ENCODE results near the gene PLXNA4. TPM values are rescaled to one million over a fixed set of nuclear protein-coding genes. Genes with fewer than 3 reads are reported as not detected.
"Not testable (repeated sequence)": the region's sequence is repeated elsewhere in the genome, so short reads cannot be mapped to it uniquely, and the experiment has no call there.

Gene PLXNA4
- total RNA-seq, 1 donor from 2014 or later = 17.6 TPM

DNA sequence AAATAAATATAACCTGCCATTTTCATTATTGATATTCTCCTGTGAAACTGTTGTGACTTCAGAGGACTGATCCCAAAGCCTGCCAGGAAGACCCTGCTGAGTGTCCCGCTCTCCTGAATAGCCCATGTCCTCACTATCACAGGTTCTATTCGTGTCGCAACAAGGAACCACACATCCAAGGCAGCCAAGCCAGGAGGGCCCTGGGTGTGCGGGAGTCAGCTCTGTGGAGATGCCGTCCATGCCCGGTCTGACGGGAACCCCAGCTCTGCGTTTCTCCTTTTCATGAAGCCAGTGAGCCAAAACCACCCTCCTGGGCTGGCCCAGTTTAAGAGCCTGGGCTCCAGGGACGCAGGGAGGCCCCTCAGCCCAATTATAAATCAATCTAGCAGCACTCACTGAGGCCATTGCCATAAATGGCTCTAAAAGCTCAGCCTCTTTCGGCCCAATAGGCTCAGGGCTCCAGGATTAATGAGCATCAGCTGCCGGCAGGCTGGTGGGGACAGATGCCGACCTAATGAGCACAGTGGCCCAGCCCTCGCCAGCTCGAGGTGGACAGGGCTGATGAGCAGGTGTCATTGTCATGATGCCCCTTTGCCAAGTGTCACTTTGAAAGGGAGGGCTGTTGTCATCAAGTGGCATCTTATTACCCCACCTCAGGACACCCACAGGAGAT is 177.9 kb downstream of the PLXNA4 start:
- intact Hi-C loops (cut with DNase I) = loop anchor here (5.0 kb wide), 1 partner anchor 179 kb away; the partner anchor contains the start of gene PLXNA4
- no peak for ATAC-seq

DNA sequence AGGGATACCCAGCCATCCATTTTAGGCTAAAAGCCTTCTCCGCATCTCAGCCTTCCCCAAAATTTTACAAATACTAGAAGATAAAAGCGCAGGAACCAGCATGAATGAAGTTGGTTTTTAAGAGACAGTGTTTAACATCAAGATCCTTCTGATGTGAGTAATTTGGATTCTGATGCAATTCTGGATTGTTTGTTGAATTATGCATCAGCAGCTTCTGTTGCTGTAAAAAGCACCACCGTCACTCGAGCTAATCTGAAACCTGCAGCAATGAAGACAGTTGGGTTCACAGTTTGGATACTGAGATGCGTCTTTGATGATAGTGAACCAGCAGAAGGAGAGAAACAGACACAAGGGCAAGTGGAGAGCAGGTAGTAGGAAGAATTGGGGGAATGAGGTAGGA is 179.2 kb downstream of the PLXNA4 start:
- intact Hi-C loops (cut with DNase I) = loop anchor here (5.0 kb wide), 1 partner anchor 180 kb away; the partner anchor contains the start of gene PLXNA4
- ATAC-seq (no peak), DNase-seq (ENCODE audit: missing footprints) (no peak)

More for the DNA sequence above, 177.9 kb downstream of the PLXNA4 start:
- DNase-seq (ENCODE audit: missing footprints) = no peak

DNA sequence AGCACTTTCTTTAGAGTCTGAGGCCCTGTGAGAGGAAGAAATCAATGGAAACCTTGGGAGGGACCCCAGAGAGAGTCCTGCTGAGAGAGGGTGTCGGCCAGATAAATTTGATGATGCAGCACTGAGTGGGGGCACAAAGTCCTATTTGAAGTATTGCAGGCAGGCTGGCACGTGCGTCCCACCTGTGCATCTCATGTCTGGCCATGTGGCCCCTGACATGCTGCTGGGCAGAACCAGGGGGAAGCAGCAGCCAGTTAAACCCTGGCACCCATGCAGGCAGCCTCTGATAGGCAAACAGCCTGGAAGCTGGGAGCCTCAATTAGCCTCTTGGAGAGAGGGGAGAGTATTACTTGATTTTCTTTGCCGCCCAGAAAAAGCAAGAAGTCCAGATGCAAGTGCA is 180.9 kb downstream of the PLXNA4 start:
- DNase-seq (ENCODE audit: missing footprints) = no peak
- no peak for ATAC-seq
- intact Hi-C loops (cut with DNase I) = loop anchor here (5.0 kb wide), 1 partner anchor 182 kb away; the partner anchor contains the start of gene PLXNA4

GRCh38 chr7:132394283-132395198 is 181.7 kb downstream of the PLXNA4 start:
- ATAC-seq (peak; percentile 3), DNase-seq (ENCODE audit: missing footprints) (no peak)
- intact Hi-C loops (cut with DNase I) = loop anchor here (5.0 kb wide), 1 partner anchor 183 kb away; the partner anchor contains the start of gene PLXNA4

DNA sequence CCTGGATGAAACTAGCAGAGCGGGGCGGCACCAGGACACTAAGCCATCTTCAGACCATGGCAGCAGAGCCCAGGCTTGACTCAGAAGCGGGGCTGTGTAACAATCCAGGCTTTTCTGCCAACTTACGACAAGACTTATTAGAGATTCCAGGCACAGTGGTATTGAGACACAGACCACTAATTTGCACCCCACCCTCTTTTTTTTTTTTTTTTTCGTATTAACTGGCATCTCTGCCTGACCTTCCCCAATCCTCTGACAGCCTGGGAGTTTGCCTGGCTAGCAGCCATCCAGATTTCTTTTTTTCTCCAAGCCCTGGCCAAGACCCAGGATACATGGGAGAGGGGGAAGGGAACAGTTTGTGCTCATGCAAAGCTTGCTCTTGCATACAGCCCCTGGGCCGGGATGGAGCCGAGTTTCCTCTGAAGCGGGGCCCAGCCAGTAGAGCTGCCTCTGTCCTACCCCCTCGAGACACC is 182.4 kb downstream of the PLXNA4 start:
- intact Hi-C loops (cut with DNase I) = no loop called here
- DNase-seq (ENCODE audit: missing footprints) (no peak), ATAC-seq (peak; percentile 84)

DNA sequence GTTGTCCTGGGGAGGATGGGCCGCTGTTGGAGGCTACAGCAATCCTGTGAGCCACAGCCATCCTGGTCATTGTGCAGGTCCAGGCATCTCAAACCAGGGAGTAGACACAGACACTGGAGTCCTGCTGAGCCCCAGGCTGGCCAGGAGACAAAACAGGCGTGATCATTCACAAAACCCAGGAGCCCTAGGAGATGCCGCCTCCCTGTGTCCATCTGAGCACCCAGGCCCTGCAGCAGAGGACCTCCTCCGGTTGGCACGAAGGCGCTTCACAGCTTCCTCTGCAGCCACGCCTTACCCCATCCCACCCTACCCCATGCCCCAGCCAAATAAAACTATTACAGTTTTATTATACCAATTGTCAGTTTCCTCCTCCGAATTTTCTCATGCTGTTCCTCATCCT is 183.6 kb downstream of the PLXNA4 start:
- DNase-seq (ENCODE audit: missing footprints) = no peak
- intact Hi-C loops (cut with DNase I) = no loop called here
- no peak for ATAC-seq

GRCh38 chr7:132390705-132391104 is 185.6 kb downstream of the PLXNA4 start:
- DNase-seq (ENCODE audit: missing footprints) (no peak), ATAC-seq (no peak)
- intact Hi-C loops (cut with DNase I) = no loop called here

DNA sequence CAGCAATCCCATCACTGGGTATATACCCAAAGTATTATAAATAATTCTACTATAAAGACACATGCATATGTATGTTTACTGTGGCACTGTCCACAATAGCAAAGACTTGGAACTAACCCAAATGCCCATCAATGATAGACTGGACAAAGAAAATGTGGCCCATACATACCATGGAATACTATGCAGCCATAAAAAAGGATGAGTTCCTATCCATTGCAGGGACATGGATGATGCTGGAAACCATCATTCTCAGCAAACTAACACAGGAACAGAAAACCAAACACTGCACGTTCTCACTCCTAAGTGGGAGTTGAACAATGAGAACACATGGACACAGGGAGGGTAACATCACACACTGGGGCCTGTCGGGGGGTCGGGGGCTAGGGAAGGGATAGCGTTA is 186.2 kb downstream of the PLXNA4 start:
- intact Hi-C loops (cut with DNase I); ATAC-seq; DNase-seq (ENCODE audit: missing footprints): not testable (repeated sequence)

DNA sequence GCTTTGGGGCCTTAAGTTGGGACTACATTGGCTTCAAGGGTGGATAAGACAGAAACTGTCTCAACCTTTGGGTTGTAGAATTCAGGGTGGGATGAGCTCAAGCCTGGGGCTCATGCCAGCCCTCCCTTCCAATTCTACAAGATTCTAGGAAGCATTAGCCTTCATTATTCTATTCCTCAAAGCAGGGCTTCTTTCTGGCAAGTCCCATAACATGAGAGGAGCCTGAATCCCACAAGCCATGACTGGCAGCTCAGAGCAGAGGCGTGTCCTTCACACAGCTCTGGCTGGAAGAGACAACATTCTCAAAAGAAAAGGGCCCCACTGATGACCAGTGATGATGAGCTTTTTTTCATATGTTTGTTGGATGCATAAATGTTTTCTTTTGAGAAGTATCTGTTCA is 187.6 kb downstream of the PLXNA4 start:
- no peak for DNase-seq (ENCODE audit: missing footprints)
- ATAC-seq = no peak
- intact Hi-C loops (cut with DNase I) = no loop called here

DNA sequence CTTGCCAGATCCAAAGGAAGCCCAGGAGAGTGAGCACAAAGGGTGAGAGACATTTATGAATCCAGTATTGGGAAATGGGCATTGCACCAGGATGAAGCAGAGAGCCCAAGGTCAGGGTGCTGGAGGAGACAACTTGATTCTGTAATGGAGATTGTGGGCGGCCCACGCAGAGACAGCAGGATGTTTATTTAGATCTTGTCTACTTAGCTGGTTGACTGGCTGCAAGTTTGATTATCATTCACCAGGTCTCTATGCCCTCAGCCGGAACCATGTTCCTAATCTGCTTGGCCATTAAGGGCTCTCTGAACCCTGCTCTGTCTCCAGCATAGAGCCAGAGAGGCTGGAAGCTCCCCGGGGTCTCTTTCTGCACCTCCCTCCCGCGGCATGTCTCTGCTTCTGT is 188.7 kb downstream of the PLXNA4 start:
- no peak for DNase-seq (ENCODE audit: missing footprints)
- no peak for ATAC-seq
- intact Hi-C loops (cut with DNase I) = no loop called here

- ATAC-seq (peak; percentile 87), DNase-seq (ENCODE audit: missing footprints) (no peak)
- intact Hi-C loops (cut with DNase I) = no loop called here
These were observed 190.0 kb downstream of the PLXNA4 start for GRCh38 chr7:132386201-132386681.

DNA sequence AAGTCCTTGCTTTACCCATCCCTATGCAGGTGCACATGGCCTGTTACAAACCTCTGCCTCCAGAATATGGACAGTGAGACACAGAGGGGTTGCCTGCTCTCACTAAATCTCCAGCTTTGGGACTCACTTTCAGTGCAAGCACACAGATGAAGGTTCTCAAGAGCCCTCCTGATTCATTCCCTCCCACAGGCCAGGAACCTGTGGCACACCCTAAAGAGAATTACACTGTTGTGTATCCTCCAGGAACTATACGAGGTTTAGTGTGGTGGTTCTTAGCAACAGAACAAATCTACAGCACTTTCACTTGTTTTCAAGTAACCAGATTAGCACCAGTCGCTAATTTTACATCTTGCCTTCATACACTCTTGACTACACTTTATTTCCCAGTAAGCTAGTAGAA is 192.3 kb downstream of the PLXNA4 start:
- no peak for DNase-seq (ENCODE audit: missing footprints)
- intact Hi-C loops (cut with DNase I) = no loop called here
- no peak for ATAC-seq

GRCh38 chr7:132381742-132382472 is 194.4 kb downstream of the PLXNA4 start:
- ATAC-seq = no peak
- DNase-seq (ENCODE audit: missing footprints) = no peak
- intact Hi-C loops (cut with DNase I) = no loop called here

DNA sequence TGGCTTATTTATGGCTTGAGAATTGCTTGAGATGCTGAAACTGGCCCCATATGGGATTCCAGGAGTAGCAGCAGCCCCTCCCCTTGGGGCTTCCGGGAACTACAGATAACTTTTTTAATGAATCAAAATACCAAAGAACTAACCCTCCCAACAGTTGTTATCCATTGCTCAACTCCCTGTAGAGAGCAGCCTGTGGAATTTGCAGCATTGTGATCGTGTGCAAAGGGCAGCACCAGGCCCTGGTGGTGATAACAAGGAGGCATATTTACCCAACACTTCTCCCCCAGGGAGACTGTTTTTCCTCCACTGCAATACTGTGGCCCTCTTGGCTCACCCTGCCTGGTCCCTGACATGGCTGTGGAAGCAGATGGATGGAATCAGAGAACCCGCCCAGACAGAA is 196.2 kb downstream of the PLXNA4 start:
- intact Hi-C loops (cut with DNase I) = no loop called here
- ATAC-seq (peak; percentile 91), DNase-seq (ENCODE audit: missing footprints) (no peak)

DNA sequence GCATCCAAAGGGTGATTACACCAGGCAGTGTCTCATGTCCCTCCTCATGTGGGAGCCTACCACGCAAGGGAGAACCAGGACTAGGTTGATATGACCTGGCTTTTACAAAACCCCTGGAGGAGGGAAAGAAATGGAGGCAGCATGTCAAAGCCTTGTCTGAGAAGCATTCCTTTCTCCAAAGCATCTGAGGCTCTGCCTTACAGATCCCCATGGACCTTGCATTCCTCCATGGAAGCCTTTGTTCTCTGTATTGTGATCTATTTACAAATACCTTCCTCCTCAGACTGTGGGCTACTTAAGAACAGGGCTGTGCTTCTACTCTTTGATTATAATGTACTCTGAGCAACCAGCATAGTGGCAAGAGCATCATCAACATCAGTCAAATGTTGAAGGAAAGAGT is 197.0 kb downstream of the PLXNA4 start:
- no peak for ATAC-seq
- DNase-seq (ENCODE audit: missing footprints) = no peak

DNA sequence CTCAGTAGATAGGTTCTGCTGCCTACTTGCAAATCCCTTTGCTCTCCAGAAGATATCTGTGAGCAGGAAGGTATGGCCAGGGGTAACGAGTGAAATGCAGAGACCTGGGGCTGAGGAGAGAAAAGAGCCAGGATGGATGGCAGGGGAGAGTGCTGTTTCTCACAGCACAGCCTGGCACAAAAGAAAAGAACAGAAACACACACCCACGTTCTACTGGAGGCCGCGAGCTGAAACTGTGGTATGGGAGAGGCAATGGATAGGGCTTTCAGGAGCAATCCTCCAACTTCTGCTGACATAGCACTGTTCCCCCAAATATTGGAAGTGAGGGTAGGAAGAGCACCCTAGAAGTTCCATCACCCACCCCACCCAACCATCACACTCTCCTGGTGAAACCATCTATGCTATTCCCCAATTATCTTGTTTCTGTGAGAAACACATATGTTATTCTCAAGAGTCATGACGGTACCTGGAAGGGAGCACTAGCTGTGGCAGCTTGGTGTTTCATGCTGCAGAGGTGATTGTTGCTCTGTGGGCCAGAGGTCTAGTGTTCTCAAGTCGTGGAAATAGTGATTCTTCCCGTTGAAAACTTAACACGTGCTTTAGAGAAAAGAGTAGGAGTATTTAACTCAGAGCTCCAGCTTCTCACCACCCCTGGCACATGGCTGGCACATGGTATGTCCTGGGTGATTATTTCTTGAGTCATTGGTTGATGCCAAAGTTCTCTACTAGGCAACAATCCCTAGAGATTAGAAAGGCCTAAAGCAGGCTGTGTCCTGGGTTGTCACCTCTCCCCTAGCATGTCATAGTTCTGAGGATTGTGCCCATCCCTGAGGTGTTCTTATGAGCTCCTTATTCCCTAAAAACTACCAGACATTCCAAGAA is 198.3 kb downstream of the PLXNA4 start:
- ATAC-seq (no peak), DNase-seq (ENCODE audit: missing footprints) (no peak)
- intact Hi-C loops (cut with DNase I) = loop anchor here (5.0 kb wide), 1 partner anchor 46 kb away; no protein-coding TSS in a partner anchor

More for the DNA sequence above, 197.0 kb downstream of the PLXNA4 start:
- intact Hi-C loops (cut with DNase I) = loop anchor here (5.0 kb wide), 1 partner anchor 47 kb away; no protein-coding TSS in a partner anchor

DNA sequence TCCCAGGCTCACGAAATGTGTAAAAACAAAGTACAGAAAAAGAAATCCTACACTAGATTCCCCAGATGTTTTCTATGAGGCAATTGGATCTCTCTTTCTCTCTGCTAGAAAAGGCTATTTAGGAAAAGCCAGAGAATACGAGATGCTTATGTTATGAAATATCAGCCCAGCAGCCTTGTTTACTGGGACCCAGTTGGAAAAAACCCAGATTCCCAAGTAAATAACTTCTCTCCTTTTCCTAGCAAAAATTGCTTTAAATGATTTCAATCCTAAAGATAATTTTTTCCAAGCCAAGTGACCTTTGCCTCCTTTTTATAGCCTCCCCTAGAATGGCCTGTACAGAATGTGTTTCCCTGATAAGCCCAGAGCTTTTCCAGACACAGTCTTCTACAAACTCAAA is 199.3 kb downstream of the PLXNA4 start:
- no peak for DNase-seq (ENCODE audit: missing footprints)
- no peak for ATAC-seq
- intact Hi-C loops (cut with DNase I) = loop anchor here (5.0 kb wide), 1 partner anchor 45 kb away; no protein-coding TSS in a partner anchor

Measured in Right ventricle myocardium inferior (tissue), 1 donor.